Stimulated activated naive CD8-positive, alpha-beta T cell treated with anti-CD3 and anti-CD28 coated beads, Interleukin-15, Interleukin-2, amounts not matched to agents 100 U/mL and 50 U/mL, for 24 hours (primary cell): ENCODE data around the gene RHOBTB3.
"Not testable (repeated sequence)": the region's sequence is repeated elsewhere in the genome, so short reads cannot be mapped to it uniquely, and the experiment has no call there.

Experiments used
- ATAC-seq: fragments of 150-1000 bp; cut with Tn5 transposase; one replicate; pipeline ENCODE4 v1.10.0; 2021
- DNase-seq: peaks from one replicate; pipeline ENCODE4 v3.0.0; 2021

RHOBTB3 gene

GRCh38 chr5:95730730-95731570 lies at the start of gene RHOBTB3:
RHOBTB3 (plus strand) TSS chr5:95731336; CDS start chr5:95731683, 347 bp downstream.
- DNase-seq = peak; percentile 46
- ATAC-seq = peak; percentile 60

GRCh38 chr5:95682891-95683290 lies 48.2 kb upstream of the RHOBTB3 start, which contains the start of gene SPATA9:
SPATA9 (minus strand) TSS chr5:95682991; CDS start chr5:95682854, 137 bp downstream.
- no peak for DNase-seq
- no peak for ATAC-seq

GRCh38 chr5:95684361-95684760 lies 46.8 kb upstream of the RHOBTB3 start:
- DNase-seq (no peak), ATAC-seq (no peak)

- no peak for DNase-seq
- no peak for ATAC-seq
Measured at GRCh38 chr5:95686651-95687050, 44.5 kb upstream of the RHOBTB3 start.

GRCh38 chr5:95689680-95690079 lies 41.5 kb upstream of the RHOBTB3 start:
- DNase-seq (no peak), ATAC-seq (no peak)

GRCh38 chr5:95690333-95690732 lies 40.8 kb upstream of the RHOBTB3 start:
- DNase-seq (no peak), ATAC-seq (no peak)

GRCh38 chr5:95697781-95698681 lies 33.1 kb upstream of the RHOBTB3 start:
- DNase-seq (no peak), ATAC-seq (no peak)

- ATAC-seq (no peak), DNase-seq (no peak)
Measured at GRCh38 chr5:95699337-95699736, 31.8 kb upstream of the RHOBTB3 start.

- DNase-seq (no peak), ATAC-seq (no peak)
Measured at GRCh38 chr5:95701074-95701473, 30.1 kb upstream of the RHOBTB3 start.

GRCh38 chr5:95704150-95704549 lies 27.0 kb upstream of the RHOBTB3 start:
- ATAC-seq (no peak), DNase-seq (no peak)

- ATAC-seq, DNase-seq: not testable (repeated sequence)
Measured at GRCh38 chr5:95706196-95706595, 24.9 kb upstream of the RHOBTB3 start.

GRCh38 chr5:95707055-95707454 lies 24.1 kb upstream of the RHOBTB3 start:
- DNase-seq = no peak
- ATAC-seq = no peak

- ATAC-seq, DNase-seq: not testable (repeated sequence)
Measured at GRCh38 chr5:95707534-95708188, 23.5 kb upstream of the RHOBTB3 start.

GRCh38 chr5:95708876-95709275 lies 22.3 kb upstream of the RHOBTB3 start:
- ATAC-seq = no peak
- DNase-seq = no peak

GRCh38 chr5:95709967-95710650 lies 21.0 kb upstream of the RHOBTB3 start:
- no peak for ATAC-seq
- DNase-seq = no peak

GRCh38 chr5:95710651-95711500 lies 20.3 kb upstream of the RHOBTB3 start:
- not testable (repeated sequence) for ATAC-seq, DNase-seq

GRCh38 chr5:95711501-95712346 lies 19.4 kb upstream of the RHOBTB3 start:
- DNase-seq (no peak), ATAC-seq (no peak)

- ATAC-seq = peak; percentile 97
- DNase-seq = peak; percentile 38
Measured at GRCh38 chr5:95712347-95712958, 18.7 kb upstream of the RHOBTB3 start.

- DNase-seq, ATAC-seq: not testable (repeated sequence)
Measured at GRCh38 chr5:95713246-95713645, 17.9 kb upstream of the RHOBTB3 start.
